LNCAP (cell line): Measurements from ENCODE around the gene CTXND2.

Source experiments
- CTCF ChIP-seq: fragments of 450-650 bp; IDR thresholded peaks from 2 replicates; pipeline ENCODE4 v1.5.1; 2017; ENCODE audit warnings: mild to moderate bottlenecking

Gene CTXND2

DNA sequence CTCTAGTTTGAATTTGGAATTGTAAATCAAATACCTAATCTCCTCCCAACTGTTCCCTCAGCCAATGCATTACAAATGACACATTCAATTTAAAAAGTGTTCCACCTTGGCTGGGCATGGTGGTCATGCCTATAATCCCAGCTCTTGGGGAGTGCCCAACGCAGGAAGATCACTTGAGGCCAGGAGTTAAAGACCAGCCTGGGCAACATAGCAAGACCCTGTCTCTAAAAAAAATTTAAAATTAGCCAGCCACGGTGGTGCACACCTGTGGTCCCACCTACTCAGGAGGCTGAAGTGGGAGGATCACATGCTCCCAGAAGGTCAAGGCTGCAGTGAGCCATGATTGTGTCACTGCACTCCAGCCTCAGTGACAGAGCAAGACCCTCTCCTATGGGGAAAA, 14.4 kb upstream of the CTXND2 start:
- no peak for TF ChIP-seq CTCF

DNA sequence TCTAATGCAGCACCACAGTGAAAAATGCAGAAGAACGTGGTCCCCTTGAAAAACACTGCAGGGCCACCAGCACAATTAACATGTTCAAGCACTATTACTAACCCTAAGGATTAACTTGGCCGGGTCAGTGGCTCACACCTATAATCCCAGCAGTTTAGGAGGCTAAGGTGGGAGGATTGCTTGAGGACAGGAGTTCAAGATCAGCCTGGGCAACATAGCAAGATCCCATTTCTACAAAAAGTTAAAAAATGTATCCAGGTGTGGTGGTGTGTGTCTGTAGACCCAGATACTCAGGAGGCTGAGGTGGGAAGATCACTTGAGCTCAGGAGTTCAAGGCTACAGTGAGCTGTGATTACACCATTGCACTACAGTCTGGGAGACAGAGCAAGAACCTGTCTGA, 13.4 kb upstream of the CTXND2 start:
- no peak for TF ChIP-seq CTCF

DNA sequence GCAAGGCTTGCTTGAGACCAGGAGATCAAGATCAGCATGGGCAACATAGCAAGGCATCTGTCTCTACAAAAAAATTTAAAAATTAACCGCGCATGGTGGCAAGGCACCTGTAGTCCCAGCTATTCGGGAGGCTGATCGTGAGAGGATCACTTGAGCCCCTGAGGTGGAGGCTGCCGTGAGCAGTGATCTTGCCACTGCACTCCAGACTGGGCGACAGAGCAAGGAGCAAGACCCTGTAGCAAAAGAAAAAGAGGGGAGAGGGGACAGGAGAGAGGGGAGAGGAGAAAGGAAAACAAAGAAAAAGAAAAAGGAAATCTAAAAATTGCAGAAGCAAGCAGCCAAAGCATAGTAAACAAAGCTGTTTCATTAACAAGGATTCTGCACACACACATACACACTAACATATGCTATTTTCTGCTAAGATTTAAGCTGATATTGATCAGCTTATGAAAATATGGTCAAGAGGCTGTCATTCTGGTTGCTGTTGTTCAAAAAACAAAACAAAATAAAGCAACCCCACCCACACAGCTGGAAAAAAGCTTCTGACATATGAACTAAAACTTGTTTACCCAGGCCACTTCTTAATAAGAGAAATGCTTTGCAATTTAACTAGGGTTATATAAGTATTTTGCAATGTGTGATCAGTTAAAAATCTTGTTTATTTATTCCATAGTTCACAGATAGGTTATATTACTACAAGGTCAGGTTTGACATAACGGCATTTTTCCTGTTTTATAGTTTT, 12.3 kb upstream of the CTXND2 start:
- no peak for TF ChIP-seq CTCF

GRCh38 chr1:150875197-150876118, 11.5 kb upstream of the CTXND2 start:
- TF ChIP-seq CTCF, result no peak

DNA sequence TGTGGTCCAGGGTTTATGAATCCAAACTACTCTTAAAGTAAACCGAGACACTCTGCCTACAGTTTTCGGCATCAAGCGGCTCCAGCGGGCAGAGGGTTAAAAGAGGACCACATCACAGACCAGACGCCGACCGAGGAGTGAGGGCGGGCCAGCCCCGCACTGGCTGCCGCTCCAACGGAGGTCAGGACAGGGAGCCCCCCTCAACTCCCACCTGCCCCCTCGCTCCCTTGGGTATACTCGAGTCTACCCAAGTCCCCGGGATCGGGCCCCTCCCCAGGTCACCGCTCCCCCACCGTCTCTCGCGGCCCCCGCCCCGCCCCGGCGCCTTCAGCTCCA, 10.8 kb upstream of the CTXND2 start:
- TF ChIP-seq CTCF, result no peak

GRCh38 chr1:150881331-150882070, 5.4 kb upstream of the CTXND2 start:
- TF ChIP-seq CTCF, result no peak

- TF ChIP-seq CTCF, result no peak
These were observed 1.8 kb downstream of the CTXND2 start for GRCh38 chr1:150888727-150889126.
